GM19099 (cell line): ENCODE data around the gene DNAH9.

Experiments
- POLR2A ChIP-seq: IDR thresholded peaks from 3 replicates; pipeline ENCODE4 v1.6.1; 2011; ENCODE audit warnings: low read depth; ENCODE audit not compliant: insufficient read length; ENCODE audit errors: extremely low read depth

The DNAH9 gene

DNA sequence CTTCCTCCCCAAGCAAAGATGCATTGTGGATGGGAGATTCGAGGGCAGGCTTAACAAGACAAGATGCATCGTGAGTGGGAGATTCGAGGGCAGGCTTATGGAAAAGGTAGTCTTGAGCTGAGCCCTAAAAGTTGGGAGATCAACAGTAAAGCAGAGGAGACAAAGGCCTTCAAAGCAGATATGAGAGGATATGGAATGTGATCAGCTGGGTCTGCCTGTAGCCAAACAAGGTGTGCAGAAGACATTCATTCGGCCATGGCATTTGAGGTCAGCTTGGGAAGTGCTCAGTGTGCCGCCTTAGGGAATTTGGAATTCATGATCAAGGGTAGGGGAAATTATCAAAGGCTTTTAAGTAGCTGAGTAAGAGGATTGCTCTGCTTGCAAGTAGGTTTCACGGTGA is 39.5 kb downstream of the DNAH9 start:
- no peak for TF ChIP-seq POLR2A

GRCh38 chr17:11638700-11639265 is 40.5 kb downstream of the DNAH9 start:
- TF ChIP-seq POLR2A, result no peak

DNA sequence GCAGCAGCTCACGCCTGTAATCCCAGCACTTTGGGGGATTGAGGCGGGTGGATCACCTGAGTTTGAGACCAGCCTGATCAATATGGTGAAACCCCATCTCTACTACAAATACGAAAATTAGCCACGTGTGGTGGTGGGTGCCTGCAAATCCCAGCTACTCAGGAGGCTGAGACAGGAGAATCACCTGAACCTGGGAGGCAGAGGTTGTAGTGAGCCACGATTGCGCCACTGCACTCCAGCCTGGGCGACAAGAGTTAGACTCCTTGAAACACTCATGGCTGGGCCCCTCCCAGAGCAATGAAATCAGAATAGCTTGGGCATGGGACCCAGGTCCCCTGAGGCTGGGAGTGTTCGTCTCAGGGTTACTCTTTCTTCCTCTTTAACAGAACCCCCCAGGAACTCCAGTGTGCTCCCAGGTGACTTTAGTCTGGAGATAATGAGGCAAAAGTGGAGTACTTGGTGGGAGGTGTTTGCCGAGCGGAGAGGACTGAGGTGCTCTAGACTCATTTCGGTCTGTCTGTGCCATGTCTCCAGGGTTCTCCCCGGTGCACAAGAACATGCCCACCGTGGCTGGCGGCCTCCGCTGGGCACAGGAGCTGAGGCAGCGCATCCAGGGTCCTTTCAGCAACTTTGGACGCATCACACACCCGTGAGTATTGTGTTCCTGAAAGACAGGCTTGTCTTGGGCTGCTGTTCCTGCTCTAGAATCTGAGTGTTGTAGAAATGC is 41.6 kb downstream of the DNAH9 start:
- no peak for TF ChIP-seq POLR2A

GRCh38 chr17:11640463-11640814 is 42.2 kb downstream of the DNAH9 start:
- no peak for TF ChIP-seq POLR2A

GRCh38 chr17:11641521-11642275 is 43.4 kb downstream of the DNAH9 start:
- no peak for TF ChIP-seq POLR2A

- no peak for TF ChIP-seq POLR2A
Measured at GRCh38 chr17:11642655-11643054, 44.4 kb downstream of the DNAH9 start.

GRCh38 chr17:11643851-11644250 is 45.6 kb downstream of the DNAH9 start:
- no peak for TF ChIP-seq POLR2A

GRCh38 chr17:11644265-11645212 is 46.3 kb downstream of the DNAH9 start:
- no peak for TF ChIP-seq POLR2A

- no peak for TF ChIP-seq POLR2A
Measured at GRCh38 chr17:11645426-11645825, 47.2 kb downstream of the DNAH9 start.

DNA sequence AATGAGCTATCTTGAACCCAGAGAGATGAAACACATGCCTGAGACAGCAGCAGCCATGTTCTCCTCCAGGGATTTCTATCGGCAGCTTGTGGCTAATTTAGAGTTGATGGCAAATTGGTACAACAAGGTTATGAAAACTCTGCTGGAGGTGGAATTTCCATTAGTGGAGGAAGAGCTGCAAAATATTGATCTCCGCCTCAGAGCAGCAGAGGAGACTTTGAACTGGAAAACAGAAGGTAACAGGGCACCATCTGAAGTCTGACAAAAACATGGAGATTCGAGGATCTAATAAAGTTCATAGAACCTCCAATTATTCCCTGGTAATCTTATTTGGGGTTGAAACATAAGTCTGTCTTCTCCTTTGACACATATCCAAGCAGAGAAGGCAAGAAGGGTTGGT is 52.8 kb downstream of the DNAH9 start:
- TF ChIP-seq POLR2A, result no peak

DNA sequence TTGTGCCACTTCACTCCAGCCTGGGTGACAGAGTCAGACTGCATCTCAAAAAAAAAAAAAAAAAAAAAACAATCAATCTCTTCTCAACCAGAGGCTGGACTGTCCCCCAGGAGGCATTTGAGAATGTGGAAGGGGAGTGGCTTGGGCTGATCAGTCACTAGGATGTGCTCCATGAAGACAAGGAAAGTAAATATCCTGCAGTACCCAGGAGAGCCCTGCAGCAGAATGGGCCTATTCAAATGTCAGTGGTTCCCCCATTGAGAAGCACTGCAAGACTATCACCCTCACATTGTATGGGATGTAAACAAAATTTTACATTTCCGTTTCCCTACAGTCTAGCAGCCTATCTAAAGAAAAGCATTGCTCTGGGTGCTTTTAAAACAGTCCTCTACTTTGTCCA is 70.3 kb downstream of the DNAH9 start:
- no peak for TF ChIP-seq POLR2A

- no peak for TF ChIP-seq POLR2A
Measured at GRCh38 chr17:11671126-11671525, 72.9 kb downstream of the DNAH9 start.

GRCh38 chr17:11682646-11683045 is 84.4 kb downstream of the DNAH9 start:
- TF ChIP-seq POLR2A, result no peak

GRCh38 chr17:11690681-11691080 is 92.4 kb downstream of the DNAH9 start:
- no peak for TF ChIP-seq POLR2A

DNA sequence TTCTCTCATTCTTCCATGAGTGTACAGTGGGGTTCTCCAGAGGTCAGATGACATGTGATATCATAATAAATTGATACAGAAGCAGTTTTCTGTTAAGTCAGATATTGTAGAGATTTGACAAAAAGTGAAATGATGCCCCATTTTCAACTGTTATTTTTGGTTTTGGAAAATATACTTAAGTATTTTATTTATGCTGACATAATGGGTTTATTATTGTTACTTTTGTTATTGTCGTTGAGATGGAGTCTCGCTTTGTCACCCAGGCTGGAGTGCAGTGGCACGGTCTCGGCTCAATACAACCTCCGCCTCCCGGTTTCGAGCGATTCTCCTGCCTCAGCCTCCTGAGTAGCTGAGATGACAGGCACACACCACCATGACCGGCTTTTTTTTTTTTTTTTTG is 94.4 kb downstream of the DNAH9 start:
- TF ChIP-seq POLR2A, result no peak

GRCh38 chr17:11693284-11693683 is 95.0 kb downstream of the DNAH9 start:
- no peak for TF ChIP-seq POLR2A

DNA sequence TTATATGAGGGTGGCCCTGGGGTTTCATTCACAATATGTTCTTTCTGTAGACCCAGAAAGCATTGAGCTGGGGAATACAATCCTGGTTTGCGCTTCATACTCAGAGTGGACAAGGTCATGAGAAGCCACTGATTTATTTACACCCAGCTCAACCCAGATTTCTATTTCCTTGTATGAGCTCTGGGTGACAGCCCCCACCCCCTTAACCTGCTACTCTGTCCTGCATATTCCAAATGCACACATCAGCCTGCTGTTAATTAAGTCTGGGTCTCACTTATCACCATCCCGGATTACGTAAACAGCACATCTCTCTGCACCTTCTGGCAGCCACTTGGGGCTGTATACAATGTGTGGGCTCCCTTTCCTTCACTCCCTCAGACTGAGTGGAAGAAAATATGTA is 102.4 kb downstream of the DNAH9 start:
- no peak for TF ChIP-seq POLR2A
